NCI-H82 treated with DMSO at 0.1 percent for 48 hours (cell line): Measurements from ENCODE around the gene DHX35.
A peak's percentile ranks its signal among the peaks of the same experiment; 100 is the strongest.

Experiments used
- DNase-seq: peaks from one replicate; lab custom pipeline; 2025; ENCODE audit not compliant: unreplicated experiment; lab: John Stamatoyannopoulos, UW

Gene DHX35

DNA sequence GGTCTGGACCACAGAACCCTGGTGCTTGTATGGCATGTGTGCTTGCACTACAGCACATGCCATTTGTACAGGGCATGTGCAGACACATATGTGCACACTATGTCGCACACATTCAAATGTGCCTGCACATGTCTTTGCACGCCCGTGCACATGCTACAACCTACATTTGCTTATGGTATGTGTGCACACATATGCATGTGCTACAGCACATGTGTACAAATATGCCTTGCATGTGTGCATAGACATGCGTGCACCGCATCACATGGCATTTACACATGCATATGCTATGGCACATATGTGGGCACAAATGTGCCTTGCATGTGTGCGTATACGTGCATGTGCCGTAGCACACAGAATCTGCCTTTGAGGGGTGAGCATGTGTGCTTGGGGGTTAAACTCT lies 90.5 kb downstream of the DHX35 start:
- DNase-seq: no peak

DNA sequence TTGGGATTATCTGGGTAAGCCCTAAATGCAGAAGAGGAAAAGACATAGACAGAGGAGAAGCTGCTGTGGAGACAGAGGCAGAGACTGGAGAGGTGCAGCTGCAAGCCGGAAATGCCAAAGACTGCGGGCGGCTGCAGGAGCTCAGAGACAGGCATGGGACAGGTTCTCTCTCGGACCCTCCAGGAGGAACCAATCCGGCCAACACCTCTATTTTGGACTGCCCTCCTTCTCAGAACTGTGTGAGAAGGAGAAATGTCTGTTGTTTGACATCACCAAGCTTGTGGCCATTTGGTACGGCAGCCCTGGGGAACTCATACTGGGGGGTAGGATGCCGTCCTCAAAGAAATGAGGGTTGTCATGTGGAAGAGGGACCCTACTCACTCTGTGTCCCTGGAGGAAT lies 95.0 kb downstream of the DHX35 start:
- no peak for DNase-seq

DNA sequence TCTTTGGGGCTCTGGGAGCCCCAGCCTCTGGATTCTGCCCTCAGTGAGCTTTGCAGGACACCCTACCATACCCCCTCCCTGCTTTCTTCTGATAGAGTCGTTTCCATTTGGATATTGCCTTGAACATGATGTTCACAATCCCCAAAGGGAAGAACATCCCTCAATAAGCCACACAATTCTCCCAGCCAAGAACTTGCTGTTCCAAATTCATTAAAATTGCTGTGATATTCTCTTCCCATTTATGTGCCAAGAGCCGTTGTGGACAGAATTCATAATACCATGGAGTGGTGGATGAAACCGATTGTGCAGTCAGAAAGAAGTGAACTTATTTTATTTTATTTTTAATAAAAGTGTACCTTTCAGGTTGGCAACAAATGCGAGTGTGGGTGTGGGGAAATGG lies 95.8 kb downstream of the DHX35 start:
- DNase-seq: no peak

DNA sequence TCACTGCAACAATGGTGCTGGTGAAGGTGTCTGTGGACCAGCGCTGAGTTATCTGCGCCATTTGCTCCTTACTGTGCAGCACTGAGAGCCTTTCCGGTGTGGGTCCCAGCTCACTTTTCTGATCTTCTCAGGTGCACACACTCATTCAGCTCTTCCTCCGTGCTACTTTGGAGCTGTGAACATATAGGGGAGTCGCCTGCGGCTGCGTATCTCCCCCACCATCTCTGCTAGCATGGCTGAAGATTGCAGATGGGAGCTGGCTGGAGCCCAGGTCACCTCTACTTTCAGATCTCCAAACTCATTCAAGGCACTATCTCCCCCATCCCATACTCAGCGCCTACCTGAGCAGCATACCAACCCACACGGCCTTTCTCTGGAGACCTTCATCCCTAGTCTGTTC lies 96.9 kb downstream of the DHX35 start:
- no peak for DNase-seq

DNA sequence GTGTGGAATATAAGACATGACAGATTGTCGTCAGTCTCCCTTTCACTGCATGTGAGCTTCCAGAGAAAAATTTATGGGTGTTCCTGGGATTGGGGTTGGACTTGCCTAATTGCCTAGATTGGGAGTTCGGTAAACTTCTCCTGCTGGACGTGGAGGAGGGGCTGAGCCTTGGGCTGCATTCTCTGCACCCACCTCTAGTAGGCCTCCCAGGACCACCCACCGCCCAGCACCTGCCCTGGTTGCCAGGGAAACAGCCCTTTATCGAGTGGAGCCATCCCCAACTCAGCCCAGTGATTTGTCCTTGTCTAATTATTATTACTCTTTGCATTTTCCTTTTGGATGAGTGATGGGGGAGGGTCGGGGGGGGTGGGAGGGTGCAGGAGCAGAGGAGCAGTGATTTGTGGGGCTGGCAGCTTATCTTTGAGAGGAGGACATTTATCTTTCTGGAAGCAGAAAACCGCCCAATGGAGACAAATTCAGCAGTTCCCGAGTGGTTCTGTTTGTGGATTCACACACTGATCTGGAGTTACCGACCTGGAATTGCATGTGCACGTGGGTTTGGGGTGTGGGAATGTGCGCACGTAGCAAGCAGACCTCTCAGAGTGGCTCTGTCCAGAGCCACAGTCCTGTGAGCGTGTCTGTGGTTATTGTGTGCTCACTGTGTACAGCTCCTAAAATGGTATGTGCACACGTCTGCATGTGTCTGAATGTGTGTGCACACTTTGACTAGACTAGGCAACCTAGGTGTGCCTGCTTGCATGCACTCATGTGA lies 104.5 kb downstream of the DHX35 start:
- no peak for DNase-seq

DNA sequence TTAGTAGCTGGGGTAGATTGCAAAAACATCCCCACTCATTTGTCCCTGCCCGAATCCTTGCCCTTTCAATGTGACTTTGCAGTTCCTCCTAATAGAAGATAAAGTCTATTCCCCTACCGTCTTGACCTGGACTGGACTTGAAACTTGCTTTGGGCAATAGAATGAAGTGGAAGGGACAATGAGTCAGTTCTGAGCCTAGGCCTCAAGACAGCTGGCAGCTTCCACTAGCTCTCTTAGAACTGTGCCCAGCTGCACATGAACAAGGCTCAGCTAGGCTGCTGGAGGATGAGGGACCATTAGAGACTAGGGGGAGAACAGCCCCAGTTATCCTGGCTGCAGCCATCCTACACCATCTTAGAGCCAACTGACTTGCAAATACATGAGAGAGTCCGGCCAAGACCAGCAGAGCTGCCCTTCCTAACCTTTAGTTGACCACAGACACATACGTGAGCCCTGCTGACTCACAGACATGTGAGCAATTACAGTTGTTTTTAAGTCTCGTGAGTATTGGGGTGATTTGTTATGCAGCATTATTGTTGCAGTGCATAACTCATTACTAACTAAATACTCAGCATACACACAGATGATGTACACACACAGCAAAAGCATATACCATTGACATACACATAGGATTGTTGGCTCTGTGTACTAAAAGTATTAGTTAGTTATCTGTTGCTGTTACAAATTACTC lies 105.5 kb downstream of the DHX35 start:
- no peak for DNase-seq

DNA sequence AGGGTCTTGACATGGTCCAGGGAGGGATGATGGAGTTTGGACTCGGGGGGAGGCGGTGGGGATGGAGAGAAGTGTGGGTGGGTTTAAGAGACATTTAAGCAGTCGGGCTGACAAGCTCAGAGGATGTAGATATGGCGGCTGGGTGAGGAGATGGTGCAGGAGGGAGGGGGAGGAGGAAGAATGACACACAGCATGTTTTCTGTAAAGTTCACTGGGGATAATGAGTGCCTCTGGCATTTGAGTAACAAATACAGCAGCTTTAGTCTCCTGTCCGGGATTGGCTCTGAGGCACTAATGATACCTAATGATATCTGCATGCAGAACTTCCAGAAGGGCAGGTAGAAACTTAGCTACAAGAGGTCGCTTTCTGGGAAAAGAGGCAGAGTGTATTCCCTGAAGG lies 107.8 kb downstream of the DHX35 start:
- no peak for DNase-seq

DNA sequence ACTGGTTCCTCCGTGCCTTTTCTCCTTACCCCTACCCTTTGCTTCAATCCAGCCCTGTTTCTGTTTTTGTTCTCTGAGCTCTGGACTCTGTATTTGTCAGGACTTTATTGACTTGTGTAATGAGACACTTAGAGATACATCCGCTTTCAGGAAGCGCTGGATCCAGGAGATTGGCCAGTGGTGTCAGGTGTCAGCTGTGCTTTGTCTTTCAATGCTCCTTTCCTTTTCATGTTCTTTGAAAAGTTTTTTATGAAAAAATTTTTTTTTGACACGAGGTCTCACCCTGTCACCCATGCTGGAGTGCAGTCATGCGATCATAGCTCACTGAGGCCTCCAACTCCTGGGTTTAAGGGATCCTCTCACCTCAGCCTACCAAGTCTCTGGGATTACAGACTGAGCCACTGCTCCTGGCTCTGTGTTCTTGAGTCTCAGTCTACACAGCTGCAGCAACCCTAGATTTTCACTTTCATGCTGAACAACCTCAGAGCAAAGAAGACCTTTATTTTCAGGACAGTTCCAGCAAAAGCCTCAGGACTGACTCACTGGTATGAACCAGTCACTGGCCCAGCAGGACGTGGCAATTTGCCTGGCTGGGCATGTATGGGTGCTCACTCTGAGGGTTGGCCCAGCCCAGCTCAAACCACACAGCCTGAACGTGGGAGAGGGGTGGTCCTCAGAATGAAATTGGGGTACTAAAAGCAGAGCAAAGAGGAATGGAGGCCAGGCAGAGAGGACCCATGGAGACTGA lies 108.5 kb downstream of the DHX35 start:
- DNase-seq: no peak

DNA sequence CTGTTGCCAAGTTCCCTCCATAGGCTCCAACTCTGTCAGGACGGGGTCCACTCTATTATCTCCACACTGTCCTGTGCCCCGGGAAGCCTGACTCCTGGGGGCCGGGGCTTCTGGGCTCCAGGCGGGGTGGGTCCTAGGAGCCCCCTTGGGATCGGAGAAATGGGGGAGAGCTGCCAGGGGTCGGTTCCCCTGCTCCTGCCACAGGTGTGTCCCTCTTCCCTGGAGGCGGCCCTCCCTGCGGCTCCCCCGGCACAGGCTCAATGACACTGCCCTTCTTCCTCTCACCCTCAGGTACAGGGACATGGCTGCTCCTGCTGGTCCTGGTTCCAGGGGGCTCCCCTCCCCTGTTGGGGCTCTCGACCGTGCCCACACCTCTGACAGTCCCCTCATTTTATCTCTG lies 110.0 kb downstream of the DHX35 start:
- DNase-seq: no peak

DNA sequence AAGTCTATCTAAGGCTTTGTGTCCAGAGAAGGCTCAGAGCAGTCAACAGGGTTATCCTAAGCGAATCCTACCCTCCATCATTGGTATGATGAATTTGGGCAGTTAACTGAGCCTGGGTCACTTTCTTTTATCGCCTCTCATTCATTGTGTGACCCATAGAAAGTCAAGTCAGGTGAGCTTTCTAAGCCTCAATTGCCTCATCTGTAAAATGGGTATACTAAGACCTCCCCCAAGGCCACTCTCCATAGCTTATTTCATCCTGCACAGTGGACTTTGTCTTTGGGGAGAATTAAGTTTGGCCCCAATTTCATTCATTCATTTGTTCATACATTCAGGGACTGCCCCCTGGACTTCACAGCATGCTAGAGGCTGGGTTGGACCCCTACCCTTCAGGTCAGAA lies 110.5 kb downstream of the DHX35 start:
- DNase-seq: no peak

DNA sequence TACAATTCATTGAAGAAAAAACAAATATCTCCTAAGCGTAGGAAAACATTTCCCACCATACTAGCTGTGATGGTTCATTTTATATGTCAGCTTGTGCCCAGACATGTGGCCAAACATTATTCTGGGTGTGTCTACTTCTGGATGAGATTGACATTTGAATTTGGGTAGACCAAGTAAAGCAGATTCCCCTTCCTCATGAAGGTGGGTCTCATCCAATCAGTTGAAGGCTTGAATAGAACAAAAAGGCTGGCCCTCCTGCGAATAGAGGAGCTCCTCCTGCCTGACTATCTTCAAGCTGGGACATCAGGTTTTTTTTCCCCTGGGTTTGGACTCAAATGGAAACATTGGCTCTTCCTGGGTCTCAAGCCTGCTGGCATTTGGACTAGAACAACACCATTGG lies 113.6 kb downstream of the DHX35 start:
- DNase-seq: no peak

DNA sequence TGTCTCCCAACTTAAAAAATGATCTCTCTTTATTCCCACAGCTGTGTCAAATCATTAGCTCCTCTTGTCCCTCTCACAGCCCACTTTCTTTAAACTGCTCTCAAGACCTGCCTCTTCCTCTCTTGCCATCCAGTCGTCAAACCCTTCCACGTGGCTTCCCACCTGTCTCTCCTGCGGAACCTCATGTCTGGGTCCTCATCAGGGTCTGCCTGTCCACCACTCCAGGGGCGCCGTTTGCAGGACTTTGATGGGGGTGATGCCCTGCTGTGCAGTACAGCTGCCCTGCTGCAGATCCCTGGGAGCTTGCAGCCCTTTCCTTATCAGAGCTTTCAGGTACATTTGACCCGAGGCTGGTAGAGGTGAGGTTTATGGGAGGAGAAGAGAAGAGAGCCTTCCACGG lies 114.8 kb downstream of the DHX35 start:
- no peak for DNase-seq

DNA sequence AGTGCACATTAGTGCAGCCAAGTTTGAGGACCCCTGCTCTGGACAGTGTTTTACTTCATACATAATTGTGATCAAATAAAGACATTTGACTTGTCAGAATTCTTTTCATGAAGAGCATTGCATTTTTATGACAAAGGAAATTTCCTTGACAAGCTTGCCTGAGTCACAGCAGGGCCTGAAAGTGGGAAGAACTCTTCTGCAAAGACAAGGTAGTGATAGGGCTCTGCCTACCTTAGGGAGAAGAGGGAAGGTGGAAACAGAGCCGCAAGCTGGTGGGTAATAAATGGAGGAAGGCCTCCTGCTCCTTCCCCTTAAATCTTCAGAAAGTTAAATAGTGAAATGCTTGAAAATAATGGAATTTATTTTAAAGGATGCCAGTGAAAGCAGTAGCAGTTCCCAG lies 118.2 kb downstream of the DHX35 start:
- no peak for DNase-seq

DNA sequence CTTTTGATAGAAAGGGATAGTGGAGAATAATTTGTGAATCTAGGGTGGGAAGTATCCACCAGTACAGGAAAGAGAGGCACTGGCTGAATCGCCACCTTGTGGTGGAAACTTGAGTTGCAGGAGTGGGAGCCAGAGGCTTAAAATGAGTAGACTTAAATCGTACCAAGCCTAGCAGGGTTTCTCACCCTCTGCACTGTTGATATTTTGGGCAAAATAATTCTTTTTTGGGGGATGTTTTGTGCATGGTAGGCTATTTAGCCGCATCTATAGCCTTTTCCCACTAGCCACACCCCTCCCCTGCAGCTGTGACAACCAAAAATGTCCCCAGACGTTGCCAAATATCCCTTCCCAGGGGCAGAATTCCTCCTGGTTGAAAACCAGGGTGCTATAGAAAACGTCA lies 119.1 kb downstream of the DHX35 start:
- peak; percentile 24 for DNase-seq

DNA sequence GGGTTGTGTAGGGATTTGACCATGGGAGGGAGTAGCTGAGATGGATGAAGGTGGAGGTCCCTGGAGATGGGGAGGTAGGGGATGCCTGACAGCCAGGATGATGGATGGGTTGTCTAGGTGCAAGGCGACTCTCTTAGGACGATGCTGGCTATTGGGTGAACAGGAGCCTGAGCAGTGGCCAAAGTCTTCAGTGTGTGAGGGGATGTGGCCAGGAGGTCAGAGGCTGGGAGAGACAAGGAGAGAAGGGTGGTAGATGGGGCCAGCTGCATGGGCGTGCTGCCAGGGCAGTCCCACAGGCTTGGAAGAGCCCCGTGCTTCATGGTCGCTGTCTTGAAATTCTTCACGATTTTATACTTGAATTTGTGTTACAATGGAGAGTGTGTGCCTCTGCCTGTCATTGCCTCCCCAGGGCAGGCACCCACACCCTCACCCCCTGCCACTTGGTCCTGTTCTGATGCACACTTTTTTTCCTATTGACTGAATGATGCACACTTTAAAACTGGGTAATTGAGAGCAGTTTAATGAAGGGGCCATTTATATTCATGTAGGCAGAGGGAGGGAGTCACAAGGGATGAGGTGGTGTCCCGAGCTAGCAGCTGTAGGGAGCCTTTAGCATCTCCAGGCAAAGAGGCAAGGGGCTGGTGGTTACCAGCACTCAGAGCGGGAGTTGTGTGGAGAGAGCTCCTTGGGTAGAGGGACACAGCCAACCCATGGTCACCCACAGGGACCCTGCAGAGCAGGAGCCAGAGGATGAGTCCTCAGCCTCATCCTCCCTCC lies 120.7 kb downstream of the DHX35 start:
- no peak for DNase-seq

DNA sequence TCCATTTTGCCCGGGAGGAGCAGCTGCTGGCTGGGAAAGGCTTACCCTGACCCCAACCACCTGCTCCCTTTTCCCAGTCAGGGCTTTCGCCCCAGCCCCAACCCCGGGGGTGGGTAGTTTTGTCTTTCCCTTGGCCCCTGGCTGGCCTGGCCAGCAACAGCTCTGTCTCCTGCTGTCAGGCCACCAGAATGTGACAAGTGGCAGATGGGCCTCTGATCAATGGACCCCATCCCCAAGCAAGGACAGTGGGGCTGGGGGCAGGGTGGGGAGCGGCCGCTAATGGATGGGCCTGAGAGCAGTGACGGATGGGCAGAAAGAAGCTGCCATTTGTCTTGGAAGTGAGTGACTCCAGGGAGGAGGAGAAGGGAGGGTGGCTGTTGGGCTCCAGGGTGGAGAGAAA lies 121.6 kb downstream of the DHX35 start:
- DNase-seq: no peak

DNA sequence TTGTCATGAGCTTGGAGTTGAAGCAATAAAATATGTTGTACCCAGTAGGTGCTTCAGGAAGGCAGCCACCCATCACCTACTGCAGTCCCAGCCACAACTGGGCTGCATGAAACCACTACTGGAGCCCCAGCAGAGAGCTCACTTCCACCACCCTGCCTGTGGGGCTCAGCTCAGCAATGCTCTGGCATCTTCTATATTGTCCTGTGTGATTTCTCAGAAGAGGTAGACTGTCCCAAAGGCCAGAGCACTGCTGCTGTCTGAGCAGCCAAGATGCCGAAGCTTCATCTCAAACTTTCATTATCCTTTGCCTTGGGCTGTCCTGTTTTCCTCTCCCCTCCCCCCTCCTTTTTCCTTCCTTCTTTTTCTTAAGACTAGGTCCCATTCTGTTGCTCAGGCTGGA lies 126.9 kb downstream of the DHX35 start:
- DNase-seq: no peak
